ENCODE data around the gene CELF2.
A peak's percentile ranks its signal among the peaks of the same experiment; 100 is the strongest.

The CELF2 gene

DNA sequence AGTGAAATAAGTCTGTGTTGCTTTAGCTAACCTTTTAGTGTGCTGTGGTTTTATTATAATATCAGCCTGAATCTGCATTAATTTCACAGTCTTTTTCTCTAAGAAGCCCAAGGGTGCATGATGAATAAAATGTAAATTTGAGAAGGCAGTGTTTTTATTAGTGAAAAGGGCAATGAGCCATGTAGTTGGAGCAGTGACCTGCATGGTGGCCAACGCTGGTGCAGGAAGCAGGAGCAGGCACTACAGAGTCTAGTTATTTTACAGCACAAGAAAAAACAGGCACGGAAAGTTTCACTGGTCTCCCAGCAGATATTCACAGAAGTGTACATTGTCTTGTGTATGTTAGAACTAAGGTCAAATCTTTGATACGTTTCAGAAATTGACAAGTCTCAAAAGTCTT, 247.8 kb downstream of the CELF2 start:
- Histone ChIP-seq H3K36me3 (no peaks in the 10 kb centered on the region), H3K4me3 (ENCODE audit: low read depth, low read length) (no peak overlapping the region), H3K4me1 (no peaks in the 10 kb centered on the region), H3K9me3 (no peaks in the 10 kb centered on the region), H3K27me3 (no peaks in the 10 kb centered on the region)
- TF ChIP-seq, protein P1, sequence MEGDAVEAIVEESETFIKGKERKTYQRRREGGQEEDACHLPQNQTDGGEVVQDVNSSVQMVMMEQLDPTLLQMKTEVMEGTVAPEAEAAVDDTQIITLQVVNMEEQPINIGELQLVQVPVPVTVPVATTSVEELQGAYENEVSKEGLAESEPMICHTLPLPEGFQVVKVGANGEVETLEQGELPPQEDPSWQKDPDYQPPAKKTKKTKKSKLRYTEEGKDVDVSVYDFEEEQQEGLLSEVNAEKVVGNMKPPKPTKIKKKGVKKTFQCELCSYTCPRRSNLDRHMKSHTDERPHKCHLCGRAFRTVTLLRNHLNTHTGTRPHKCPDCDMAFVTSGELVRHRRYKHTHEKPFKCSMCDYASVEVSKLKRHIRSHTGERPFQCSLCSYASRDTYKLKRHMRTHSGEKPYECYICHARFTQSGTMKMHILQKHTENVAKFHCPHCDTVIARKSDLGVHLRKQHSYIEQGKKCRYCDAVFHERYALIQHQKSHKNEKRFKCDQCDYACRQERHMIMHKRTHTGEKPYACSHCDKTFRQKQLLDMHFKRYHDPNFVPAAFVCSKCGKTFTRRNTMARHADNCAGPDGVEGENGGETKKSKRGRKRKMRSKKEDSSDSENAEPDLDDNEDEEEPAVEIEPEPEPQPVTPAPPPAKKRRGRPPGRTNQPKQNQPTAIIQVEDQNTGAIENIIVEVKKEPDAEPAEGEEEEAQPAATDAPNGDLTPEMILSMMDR (IDR thresholded peaks at IDR 0.05; ENCODE audit: low read depth, low read length): no peak
- DNase-seq: no peak

DNA sequence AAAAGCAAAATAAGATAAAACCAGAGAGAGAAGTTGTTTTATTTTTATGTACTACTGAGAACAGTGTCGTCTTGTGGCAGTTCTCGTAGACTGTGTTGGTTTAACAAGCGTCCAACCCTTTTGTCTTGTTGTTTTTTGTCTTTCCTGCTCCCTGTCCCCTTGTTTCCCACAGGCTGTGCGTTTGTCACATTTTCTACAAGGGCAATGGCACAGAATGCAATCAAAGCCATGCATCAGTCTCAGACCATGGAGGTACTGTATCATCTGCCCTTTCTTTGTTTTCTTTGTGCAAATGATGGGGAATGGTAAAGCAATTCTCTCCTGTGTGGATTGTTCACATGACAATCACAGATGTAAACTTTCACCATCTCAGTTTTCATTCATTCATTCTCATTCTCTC, 248.8 kb downstream of the CELF2 start:
- TF ChIP-seq, protein P1 (IDR thresholded peaks at IDR 0.05; ENCODE audit: low read depth, low read length): no peak
- no peaks in the 10 kb centered on the region for H3K4me1 ChIP-seq
- H3K4me3 ChIP-seq (ENCODE audit: low read depth, low read length): no peak overlapping the region
- no peak for DNase-seq
- peaks cover 5% of the 10 kb centered on the region; the same call in 1 of the 2 replicates for H3K27me3 ChIP-seq
- no peaks in the 10 kb centered on the region for H3K9me3 ChIP-seq
- no peaks in the 10 kb centered on the region for H3K36me3 ChIP-seq

DNA sequence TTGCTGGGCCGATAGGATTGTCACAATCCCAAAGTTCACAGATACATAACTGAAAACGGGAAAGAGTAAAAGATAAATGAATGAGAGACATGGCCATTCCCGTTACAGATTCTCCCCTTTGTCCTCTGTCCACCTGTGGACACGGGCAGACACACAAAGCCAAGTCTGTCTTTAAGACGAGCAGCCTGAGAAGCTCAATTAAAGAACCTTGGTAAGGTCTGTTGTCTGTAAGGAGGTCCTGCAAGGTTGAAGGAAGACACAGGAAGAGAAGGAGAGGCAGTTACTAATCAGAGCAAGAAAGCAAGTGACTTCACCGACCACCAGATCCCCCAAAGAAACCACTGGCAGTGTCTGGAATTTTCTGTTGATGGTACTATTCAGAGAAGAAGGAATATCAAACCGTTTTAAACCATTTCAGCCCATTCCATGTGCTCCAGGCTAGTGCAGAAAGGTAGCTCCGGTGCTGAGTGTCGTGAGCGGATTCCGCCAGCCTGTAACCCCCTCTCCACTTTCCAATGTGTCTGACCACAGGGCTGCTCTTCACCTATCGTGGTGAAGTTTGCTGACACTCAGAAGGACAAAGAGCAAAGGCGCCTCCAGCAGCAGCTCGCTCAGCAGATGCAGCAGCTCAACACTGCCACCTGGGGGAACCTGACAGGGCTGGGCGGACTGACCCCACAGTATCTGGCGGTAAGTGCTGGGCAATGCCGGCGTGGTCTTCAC, 252.6 kb downstream of the CELF2 start:
- peak; percentile 77 for DNase-seq
- Histone ChIP-seq H3K36me3 (no peaks in the 10 kb centered on the region), H3K4me3 (ENCODE audit: low read depth, low read length) (no peak overlapping the region), H3K27me3 (peaks cover 5% of the 10 kb centered on the region), H3K4me1 (no peaks in the 10 kb centered on the region), H3K9me3 (no peaks in the 10 kb centered on the region)
- TF ChIP-seq, protein P1 (IDR thresholded peaks at IDR 0.05; ENCODE audit: low read depth, low read length): peak; percentile 86

DNA sequence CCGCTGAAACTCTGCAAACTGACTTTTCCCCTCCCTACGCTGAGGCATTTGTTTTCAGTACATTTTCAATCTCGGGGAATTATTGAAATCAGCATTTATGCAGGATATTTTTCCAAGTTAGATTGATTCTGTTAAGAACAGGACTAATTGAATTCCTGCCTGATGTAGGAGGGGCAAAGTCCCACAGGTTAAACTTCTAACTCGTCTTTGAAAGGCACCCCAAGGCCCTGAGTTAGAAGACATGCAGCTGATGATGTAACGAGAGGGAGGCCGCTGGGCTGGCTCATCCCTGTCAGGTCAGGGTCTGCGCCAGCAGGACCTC, 253.1 kb downstream of the CELF2 start:
- no peaks in the 10 kb centered on the region for H3K9me3 ChIP-seq
- H3K4me3 ChIP-seq (ENCODE audit: low read depth, low read length): no peak overlapping the region
- TF ChIP-seq, protein P1 (IDR thresholded peaks at IDR 0.05; ENCODE audit: low read depth, low read length): no peak
- H3K27me3 ChIP-seq: peaks cover 5% of the 10 kb centered on the region
- DNase-seq: no peak
- H3K36me3 ChIP-seq: no peaks in the 10 kb centered on the region
- H3K4me1 ChIP-seq: no peaks in the 10 kb centered on the region

DNA sequence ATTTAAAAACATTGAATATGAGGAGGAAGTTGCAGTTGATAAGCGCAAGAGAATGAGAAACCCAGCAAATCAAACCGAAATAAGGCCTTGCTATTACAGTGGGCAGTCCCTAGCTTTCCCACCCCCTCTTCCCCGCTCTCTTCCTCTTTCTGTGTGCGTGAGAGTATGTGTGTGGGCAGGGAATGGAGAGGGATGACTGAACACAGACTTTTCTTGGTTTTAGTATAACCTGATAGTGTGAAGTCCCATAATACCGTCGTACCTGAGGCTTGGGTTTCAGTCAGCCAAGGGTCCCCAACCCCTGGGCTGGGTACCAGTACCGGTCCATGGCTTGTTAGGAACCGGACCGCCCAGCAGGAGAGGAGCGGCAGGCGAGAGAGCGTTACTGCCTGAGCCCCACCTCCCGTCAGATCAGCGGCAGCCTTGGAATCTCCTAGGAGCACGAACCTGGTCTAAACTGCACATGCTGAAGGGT, 255.3 kb downstream of the CELF2 start:
- Histone ChIP-seq H3K4me1 (no peaks in the 10 kb centered on the region), H3K9me3 (no peaks in the 10 kb centered on the region), H3K4me3 (ENCODE audit: low read depth, low read length) (no peak overlapping the region), H3K36me3 (no peaks in the 10 kb centered on the region), H3K27me3 (peaks cover 13% of the 10 kb centered on the region)
- TF ChIP-seq, protein P1 (IDR thresholded peaks at IDR 0.05; ENCODE audit: low read depth, low read length): no peak
- no peak for DNase-seq

DNA sequence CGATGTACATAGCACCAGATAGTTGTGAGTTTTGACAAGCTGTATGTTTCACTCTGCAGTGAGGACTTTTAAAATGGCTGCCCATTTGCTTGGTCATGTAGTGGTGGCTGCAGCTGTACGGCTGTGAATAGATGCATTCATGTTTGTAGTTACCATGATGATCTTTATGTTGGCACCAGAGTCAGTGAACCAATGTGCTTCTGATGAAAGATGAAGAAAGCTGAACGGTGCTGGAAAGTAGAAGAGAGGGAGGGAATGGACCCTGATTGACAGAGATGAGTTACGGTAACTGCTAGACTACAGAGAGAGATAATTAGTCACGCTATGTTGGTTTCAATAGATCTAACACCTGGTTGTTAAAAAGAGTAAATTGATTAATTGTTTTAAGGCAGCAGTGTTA, 256.8 kb downstream of the CELF2 start:
- no peak overlapping the region for H3K4me3 ChIP-seq (ENCODE audit: low read depth, low read length)
- peaks cover 19% of the 10 kb centered on the region for H3K27me3 ChIP-seq
- H3K36me3 ChIP-seq: no peaks in the 10 kb centered on the region
- H3K4me1 ChIP-seq: no peaks in the 10 kb centered on the region
- DNase-seq: no peak
- no peaks in the 10 kb centered on the region for H3K9me3 ChIP-seq
- TF ChIP-seq, protein P1 (IDR thresholded peaks at IDR 0.05; ENCODE audit: low read depth, low read length): no peak

All from BE2C (cell line).